Cardiac septum (tissue), 1 donor: ENCODE measurements around the gene CYFIP2. TPM values are rescaled to one million over a fixed set of nuclear protein-coding genes. Genes with fewer than 3 reads are reported as not detected.

ENCODE experiments used
- DNase-seq: peaks from one replicate; pipeline ENCODE4 v3.0.0-alpha.2; 2020; ENCODE audit warnings: low spot score
- intact Hi-C: fragments of 100-400 bp; cut with DNase I; formaldehyde crosslinking; loops from one replicate; pipeline ENCODE4 v1.14.0; 2022
- total RNA-seq: library from RNA; stranded (reverse); fragmentation: NEBNext Ultra II Directional; extraction: Animal tissue kit (Norgen Biotek cat#: 25700); gene quantifications from one replicate; pipeline ENCODE4 v1.2.1, GENCODE V29; 2021
- donor health status: DM: no; HTN: no; CAD: no.

CYFIP2 gene
- total RNA-seq, 1 donor from 2014 or later, result 23.1 TPM

DNA sequence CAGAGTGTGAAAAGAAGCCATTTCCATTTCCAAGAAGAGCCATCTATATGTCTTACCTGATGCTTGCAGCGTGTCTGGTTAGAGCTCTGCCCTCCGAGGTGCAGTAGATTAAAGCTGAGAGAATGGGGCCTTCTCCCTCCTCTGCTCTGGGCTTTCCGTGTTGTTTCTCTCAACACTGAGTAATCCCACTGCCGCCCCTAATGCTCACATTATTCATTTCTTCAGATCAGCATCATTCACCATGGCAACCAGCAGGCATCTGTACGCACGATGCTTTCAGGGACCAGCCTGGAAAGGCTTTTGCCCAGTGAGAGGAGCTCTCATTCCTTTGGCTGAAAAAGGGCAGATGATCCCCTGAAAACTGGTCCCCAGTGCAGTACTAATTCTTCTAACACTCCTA, 79.6 kb downstream of the CYFIP2 start:
- intact Hi-C loops, result no loop called here
- DNase-seq, result no peak

- intact Hi-C loops, result no loop called here
- DNase-seq, result no peak
These were observed 81.6 kb downstream of the CYFIP2 start for GRCh38 chr5:157347301-157348048.

GRCh38 chr5:157348049-157348400, 82.1 kb downstream of the CYFIP2 start:
- intact Hi-C loops, result no loop called here
- no peak for DNase-seq

GRCh38 chr5:157350939-157351801, 85.2 kb downstream of the CYFIP2 start:
- intact Hi-C loops, result no loop called here
- DNase-seq, result no peak

GRCh38 chr5:157351802-157352092, 85.8 kb downstream of the CYFIP2 start:
- intact Hi-C loops, result no loop called here
- DNase-seq, result no peak

- DNase-seq, result no peak
- intact Hi-C loops, result no loop called here
These were observed 86.9 kb downstream of the CYFIP2 start for GRCh38 chr5:157352756-157353340.

- intact Hi-C loops, result no loop called here
- no peak for DNase-seq
These were observed 88.9 kb downstream of the CYFIP2 start for GRCh38 chr5:157354800-157355199.

GRCh38 chr5:157356576-157356975, 90.7 kb downstream of the CYFIP2 start:
- DNase-seq, result no peak

GRCh38 chr5:157357823-157358222, 91.9 kb downstream of the CYFIP2 start:
- intact Hi-C loops, result no loop called here
- DNase-seq, result no peak

More at GRCh38 chr5:157356576-157356975, 90.7 kb downstream of the CYFIP2 start:
- intact Hi-C loops, result no loop called here

DNA sequence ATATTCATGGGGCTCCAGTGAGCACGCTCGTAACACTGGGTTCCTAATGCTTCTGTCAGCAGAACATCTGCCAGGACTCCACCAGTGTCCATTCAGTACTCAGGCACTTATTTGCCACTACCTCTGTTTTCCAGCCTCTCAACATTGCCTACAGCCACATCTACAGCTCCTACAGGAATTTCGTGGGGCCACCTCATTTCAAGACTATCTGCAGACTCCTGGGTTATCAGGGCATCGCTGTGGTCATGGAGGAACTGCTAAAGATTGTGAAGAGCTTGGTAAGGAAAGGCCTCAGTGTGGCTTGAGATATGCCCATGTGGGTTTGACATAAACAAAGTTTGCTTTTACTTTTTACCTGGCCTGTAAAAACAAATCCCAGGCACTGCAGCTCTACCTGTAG, 92.9 kb downstream of the CYFIP2 start:
- intact Hi-C loops, result no loop called here
- DNase-seq, result no peak

DNA sequence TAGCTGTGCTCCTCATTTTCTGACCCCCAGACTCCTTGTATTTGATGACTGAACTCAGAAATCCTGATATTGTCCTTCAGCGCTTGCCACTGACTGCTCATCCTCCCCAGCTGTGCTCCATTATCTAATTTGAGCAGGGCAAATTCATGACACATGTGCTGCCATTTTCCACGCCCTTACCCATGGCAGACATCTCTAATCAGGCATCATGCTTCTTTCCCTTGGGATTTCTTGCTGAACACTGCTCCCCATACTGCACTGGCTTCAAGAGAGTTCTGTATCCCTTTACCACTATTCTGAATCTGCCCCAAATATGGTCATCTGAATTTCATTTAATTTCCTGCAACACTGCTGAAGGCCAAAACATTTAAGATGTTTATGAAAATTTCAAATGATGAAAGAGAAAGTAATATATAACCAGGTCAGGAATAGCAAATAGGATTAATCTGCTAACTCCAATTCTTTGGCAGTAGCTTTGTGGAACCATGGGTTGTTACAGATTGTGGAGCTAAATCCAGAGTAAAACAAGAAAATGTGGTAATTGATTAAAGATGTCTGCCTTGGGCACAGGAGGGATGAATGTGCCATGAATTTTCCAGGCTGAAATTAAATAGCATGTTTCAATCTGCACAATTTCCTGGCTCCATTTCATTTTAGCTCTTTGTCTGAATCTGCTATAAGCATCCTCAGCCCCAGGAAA, 93.6 kb downstream of the CYFIP2 start:
- no peak for DNase-seq
- intact Hi-C loops, result no loop called here

DNA sequence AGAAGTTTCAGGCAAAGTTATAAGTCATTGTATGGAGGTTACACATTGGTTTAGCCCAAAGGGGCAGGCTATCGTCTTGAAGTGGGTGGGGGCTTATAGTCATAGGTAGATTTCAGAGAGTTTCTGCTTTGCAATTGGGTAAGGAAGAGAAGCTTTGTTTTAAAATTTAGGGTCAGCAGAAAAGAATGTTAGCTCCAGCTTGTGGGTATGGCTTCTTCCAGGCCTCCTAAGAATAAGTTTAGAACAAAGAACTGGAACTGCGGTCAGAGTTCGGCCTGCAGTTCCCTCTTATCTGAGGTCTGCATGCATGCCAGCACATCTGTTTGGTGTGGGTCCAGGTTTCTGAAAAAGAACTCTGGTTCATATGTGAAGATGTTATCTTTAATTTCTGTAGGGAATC, 96.1 kb downstream of the CYFIP2 start:
- intact Hi-C loops, result no loop called here
- no peak for DNase-seq

DNA sequence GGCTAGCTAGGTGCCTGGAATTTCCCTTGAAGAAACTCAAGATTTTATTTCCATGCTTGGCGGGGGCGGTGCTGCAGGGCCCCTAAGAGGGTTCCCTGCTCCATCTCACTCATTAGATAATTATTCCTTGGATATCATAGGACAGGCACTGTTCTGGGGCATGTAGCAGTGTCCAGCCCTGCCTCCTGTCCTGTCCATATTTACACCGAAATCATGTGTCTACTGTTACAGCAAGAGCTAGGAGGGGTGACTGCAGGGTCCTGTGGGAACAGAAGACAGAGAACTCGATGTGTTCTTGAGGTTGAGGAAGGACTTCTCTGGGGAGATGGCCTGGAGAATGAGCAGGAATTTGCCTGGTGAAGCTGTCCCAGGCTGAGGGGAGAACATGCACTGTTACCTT, 96.6 kb downstream of the CYFIP2 start:
- intact Hi-C loops, result no loop called here

DNA sequence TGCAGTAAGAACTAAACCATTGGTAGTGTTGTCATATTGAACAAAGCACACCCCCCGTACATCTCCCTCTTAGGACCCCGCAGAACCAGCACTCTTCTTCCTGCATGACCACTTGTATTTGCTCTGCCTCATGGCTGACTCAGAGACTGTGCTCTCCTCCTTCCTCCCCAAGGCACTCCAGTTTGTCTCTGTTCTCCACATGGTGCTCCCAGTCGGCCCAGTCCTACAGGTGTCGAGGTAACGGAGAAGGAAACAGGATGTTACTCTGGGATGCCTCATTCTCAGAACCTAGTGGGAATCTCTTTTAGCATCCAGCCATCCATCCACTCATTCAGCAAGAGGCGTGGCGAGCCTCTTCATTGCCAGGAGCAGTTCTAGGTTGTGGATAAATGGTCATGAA, 97.1 kb downstream of the CYFIP2 start:
- no peak for DNase-seq
- intact Hi-C loops, result no loop called here

More for the DNA sequence above, 96.6 kb downstream of the CYFIP2 start:
- no peak for DNase-seq

DNA sequence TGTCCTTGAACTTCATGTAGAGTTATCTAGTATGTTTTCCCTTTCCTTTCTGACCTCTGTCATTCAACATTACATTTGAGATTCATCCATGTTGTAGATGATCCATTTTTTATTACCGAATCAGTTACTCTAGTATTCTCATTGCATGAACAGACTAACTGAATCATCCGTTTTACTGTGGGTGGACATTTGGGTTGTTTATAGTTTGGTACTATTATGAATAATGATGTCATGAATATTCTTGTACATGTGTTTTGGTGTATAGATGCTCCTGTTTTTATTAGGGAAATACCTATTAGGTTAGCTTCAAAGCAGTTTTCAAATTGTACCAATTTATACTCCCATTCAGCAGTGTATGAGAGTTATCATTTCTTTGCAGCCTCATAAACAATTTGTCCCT, 99.8 kb downstream of the CYFIP2 start:
- intact Hi-C loops, result no loop called here
- no peak for DNase-seq

DNA sequence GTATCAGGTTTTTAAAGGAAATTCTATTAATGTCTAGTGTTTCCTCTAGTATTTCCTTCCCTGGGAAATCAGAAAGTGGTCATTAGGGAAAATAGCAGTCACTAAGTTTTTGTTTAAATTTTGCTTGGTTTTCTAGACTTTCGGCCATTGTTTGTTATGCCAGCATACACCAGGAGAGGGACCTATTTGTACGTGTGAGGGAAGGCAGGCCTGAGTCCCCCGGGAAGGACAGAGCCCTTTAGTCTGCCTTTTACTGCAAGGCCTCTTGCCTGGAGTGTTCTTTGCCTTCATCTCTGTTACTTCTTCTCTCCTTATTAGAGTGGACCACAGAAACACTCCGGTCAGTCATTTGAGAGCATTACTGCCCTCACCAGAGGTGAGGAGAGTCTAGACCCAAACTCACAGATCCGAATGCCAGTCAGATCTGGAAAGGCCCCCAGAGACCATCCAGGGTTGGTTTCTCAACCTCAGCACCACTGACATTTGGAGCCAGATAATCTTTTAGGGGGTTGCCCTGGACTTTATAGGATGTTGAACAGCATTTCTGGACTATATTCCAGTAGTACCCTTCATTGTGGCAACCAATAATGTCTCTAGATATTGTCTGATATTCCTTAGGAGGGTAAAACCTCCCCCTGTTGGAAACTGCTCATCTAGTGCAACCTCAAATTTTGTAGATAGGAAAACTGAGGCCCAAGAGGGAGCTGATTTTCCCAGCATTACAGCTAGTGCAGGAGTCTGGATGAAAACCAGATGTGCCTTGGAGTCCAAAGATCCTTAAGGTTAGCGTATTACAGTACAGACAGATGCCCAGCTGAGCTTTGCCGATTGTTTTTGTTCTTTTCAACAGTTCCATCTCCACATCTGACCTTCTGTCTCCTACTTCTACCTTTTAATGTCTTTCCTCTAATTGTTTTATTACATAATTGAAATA, 101.1 kb downstream of the CYFIP2 start:
- no peak for DNase-seq
- intact Hi-C loops, result no loop called here

DNA sequence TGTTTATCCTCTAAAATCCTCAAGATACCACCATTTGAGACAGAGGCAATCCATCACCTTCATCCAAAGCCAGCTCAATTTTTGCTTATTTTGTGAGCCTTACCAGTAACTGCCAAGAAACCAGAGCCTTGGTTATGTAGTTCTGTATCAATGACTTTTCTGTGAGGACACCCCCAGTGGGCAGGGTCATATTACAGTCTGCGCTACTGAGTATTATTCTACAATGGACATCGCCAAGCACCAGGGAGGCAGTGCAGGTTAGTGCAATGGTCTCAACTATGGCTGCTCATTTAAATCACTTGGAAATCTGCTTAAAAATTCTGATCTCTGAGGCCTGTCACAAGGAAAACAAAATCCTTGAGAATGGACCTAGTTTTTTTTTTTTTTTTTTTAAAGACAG, 103.6 kb downstream of the CYFIP2 start:
- intact Hi-C loops, result no loop called here
- no peak for DNase-seq

- intact Hi-C loops, result loop anchor here (5.0 kb wide), 1 partner anchor 101 kb away; no protein-coding TSS in a partner anchor
- no peak for DNase-seq
These were observed 105.0 kb downstream of the CYFIP2 start for GRCh38 chr5:157370967-157371366.
